AG04449 (cell line): Measurements from ENCODE around the gene GLYATL1.

Source experiments
- CTCF ChIA-PET: fragments of 350-600 bp; formaldehyde crosslinking; extraction: SDS; loops from one replicate; lab custom pipeline; 2021; ENCODE audit warnings: antibody characterized with exemption; lab: Yijun Ruan, JAX
- POLR2A ChIA-PET: fragments of 400-600, 350-600 bp; formaldehyde crosslinking; extraction: SDS; loops from one replicate; lab custom pipeline; 2020; ENCODE audit warnings: antibody characterized with exemption, inconsistent platforms; lab: Yijun Ruan, JAX
- DNase-seq: peaks from one replicate; pipeline ENCODE4 v3.0.0-alpha.2; 2010; ENCODE audit warnings: low read depth, low spot score
- H3K4me3 ChIP-seq: 2 replicates; pipeline ENCODE4 v1.5.1; 2011; ENCODE audit warnings: low read depth, mild to moderate bottlenecking, control low read depth, low read length
- TF ChIP-seq, protein P1 (sequence below): IDR thresholded peaks from one replicate; pipeline ENCODE4 v1.5.1; 2011; ENCODE audit warnings: mild to moderate bottlenecking, moderate library complexity, low read length, control low read depth, inconsistent platforms; ENCODE audit not compliant: insufficient read depth; ENCODE audit errors: missing control alignments

The GLYATL1 gene

DNA sequence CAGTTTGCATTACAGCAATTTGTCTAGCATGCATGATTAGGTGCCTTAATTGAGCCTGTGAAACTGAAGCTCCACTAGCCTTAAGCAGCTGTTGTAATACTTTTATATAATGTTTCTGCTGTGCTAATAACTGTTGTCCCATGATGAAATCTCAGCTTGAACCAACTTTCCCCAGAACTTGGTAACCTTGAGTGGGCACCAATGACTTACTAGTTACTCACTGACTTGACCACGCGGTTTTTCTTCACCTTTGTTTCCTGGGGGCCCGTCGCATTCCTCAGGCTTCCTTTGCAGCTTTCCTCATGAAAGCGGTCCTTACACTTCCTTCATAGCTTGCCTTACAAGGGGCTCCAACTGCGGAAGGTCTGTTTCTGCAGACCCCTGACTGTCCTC is 11.2 kb upstream of the GLYATL1 start:
- ChIA-PET CTCF (interaction anchor here (0.7 to 3.8 kb wide), 5 partner anchors 16 to 275 kb away, joined by 3 to 25 read pairs (median 3); no protein-coding TSS in a partner anchor), POLR2A (interaction anchor here (1.6 kb wide), 1 partner anchor 22 kb away, joined by 4 read pairs; no protein-coding TSS in a partner anchor)
- DNase-seq, result no peak
- TF ChIP-seq, protein P1, sequence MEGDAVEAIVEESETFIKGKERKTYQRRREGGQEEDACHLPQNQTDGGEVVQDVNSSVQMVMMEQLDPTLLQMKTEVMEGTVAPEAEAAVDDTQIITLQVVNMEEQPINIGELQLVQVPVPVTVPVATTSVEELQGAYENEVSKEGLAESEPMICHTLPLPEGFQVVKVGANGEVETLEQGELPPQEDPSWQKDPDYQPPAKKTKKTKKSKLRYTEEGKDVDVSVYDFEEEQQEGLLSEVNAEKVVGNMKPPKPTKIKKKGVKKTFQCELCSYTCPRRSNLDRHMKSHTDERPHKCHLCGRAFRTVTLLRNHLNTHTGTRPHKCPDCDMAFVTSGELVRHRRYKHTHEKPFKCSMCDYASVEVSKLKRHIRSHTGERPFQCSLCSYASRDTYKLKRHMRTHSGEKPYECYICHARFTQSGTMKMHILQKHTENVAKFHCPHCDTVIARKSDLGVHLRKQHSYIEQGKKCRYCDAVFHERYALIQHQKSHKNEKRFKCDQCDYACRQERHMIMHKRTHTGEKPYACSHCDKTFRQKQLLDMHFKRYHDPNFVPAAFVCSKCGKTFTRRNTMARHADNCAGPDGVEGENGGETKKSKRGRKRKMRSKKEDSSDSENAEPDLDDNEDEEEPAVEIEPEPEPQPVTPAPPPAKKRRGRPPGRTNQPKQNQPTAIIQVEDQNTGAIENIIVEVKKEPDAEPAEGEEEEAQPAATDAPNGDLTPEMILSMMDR, result no peak
- no peak overlapping the region for H3K4me3 ChIP-seq

DNA sequence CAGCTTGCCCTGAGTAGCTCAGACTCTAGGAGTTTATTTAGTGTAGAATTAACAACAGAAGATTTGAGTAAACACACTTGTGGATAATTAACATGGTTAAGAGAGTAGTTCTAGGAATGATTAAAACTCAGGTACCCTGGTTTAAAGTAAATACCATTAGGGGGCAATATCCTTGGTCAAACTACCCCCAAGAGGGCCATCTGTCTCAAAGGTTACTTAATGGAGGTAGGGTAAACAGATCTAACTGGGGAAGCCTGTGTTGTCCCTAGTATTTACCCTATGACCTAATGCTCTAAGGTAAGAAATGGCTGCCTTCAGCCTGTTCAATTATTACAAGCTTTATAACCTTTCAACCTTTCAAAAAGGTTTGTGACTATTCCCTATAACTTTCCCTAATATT is 10.6 kb upstream of the GLYATL1 start:
- no peak for DNase-seq
- ChIA-PET POLR2A (interaction anchor here (1.6 kb wide), 1 partner anchor 23 kb away, joined by 4 read pairs; no protein-coding TSS in a partner anchor), CTCF (interaction anchor here (1.0 to 3.8 kb wide), 2 partner anchors 24 to 276 kb away, joined by 3 to 25 read pairs; no protein-coding TSS in a partner anchor)
- H3K4me3 ChIP-seq, result no peak overlapping the region
- TF ChIP-seq, protein P1, result no peak

DNA sequence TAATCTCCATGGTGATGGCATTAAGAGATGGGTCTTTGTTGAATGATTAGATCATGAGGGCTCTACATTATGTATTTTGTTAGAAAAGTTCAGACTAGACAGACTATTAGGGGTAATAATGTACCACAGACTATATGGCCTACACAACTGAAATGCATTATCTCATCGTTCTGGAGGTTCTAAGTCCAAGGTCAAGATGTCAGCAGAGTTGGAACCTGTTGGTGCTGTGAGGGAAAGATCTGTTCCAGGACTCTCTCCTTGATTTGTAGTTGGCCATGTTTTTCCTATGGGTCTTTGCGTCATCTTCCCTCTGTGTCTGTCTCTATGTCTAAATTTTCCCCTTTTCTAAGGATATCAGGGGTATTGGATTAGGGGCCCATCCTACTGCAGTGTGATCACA is 8.4 kb upstream of the GLYATL1 start:
- ChIA-PET POLR2A (no interaction called here), CTCF (no interaction called here)
- TF ChIP-seq, protein P1, result no peak
- DNase-seq, result no peak
- H3K4me3 ChIP-seq, result no peak overlapping the region

DNA sequence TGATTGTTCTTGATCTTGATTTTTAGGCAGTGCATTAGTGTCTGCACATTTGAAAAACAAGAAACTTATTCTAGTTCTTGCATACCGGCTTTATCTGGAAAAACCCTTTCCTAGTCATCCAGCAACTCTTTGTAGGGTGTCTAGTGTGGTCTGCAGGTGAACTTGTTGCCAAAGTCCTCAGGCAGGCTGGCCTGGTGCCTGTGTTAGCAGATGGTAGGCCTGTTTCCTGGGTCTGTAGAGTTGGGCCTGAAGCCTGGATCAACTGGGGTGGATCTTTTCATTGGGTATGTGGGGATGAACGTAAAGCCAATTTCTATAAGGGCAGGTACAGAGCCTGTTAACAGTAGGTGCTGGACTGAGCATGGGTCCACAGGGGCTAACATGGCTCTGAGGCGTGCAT is 5.6 kb upstream of the GLYATL1 start:
- POLR2A ChIA-PET, result no interaction called here
- no peak for DNase-seq
- H3K4me3 ChIP-seq, result no peak overlapping the region
- TF ChIP-seq, protein P1, result no peak
- CTCF ChIA-PET, result interaction anchor here (0.9 kb wide), 1 partner anchor 11 kb away, joined by 3 read pairs; no protein-coding TSS in a partner anchor

DNA sequence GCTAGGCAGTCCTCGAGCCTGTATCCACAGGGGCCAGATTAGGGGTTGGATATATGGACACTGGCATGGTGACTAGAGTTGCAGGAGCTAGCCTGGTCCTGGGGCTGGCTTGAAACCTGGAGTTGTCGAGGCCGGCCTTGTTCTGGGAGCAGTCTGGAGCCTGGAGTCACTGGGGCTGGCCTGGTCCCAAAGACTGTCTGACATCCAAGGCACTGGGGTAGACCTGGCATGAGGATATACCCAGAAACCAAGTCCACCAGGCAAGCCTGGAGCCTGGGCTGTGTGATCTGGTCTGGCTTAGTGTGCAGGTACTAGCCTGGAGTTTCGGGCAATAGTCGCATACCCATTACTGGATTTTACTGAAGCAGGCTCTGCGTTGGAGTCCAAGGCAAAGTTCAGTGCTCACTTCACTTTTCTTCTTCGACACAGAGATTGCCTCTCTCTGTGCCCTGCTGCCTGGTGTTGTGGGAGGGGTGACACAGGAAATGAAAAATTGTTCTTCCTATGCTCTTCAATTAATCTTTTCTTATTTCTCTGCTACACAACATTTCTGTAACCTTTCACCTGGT is 4.3 kb upstream of the GLYATL1 start:
- no peak overlapping the region for H3K4me3 ChIP-seq
- ChIA-PET CTCF (interaction anchor here (1.0 kb wide), 1 partner anchor 9 kb away, joined by 3 read pairs; no protein-coding TSS in a partner anchor), POLR2A (no interaction called here)
- DNase-seq, result no peak
- TF ChIP-seq, protein P1, result no peak

DNA sequence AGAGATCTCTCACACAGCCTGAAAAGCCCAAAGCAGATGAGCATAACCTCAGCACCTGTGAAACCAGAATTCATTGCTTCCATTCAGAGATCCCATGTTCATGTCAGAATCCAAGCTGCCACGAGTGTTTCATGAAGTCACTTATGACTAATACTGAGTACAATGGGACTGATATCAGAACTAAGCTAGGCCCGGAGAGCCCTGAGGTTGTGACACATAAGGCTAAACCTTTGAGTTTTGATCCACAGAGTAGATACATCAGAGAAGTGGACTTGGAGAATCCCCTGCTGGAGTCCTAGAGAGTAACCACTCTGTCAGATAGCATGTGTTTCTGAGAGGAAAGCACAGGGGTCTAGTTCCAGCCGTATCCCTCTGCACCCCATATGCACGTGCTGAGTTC is 890 bp upstream of the GLYATL1 start:
- TF ChIP-seq, protein P1, result no peak
- H3K4me3 ChIP-seq, result no peak overlapping the region
- ChIA-PET CTCF (interaction anchor here (1.2 kb wide), 1 partner anchor 20 kb away, joined by 4 read pairs; no protein-coding TSS in a partner anchor), POLR2A (no interaction called here)
- DNase-seq, result no peak
